Cerebellar nuclear complex (tissue), 1 donor: ENCODE measurements around the gene VPS26B.
"Not testable (repeated sequence)": the region's sequence is repeated elsewhere in the genome, so short reads cannot be mapped to it uniquely, and the experiment has no call there.

ENCODE experiments used
- DNase-seq, 2 experiments: peaks; one replicate each; lab custom pipeline; 2025; lab: John Stamatoyannopoulos, UW

VPS26B gene

GRCh38 chr11:134281635-134282034 lies 57.2 kb downstream of the VPS26B start:
- DNase-seq = not testable (repeated sequence)

DNA sequence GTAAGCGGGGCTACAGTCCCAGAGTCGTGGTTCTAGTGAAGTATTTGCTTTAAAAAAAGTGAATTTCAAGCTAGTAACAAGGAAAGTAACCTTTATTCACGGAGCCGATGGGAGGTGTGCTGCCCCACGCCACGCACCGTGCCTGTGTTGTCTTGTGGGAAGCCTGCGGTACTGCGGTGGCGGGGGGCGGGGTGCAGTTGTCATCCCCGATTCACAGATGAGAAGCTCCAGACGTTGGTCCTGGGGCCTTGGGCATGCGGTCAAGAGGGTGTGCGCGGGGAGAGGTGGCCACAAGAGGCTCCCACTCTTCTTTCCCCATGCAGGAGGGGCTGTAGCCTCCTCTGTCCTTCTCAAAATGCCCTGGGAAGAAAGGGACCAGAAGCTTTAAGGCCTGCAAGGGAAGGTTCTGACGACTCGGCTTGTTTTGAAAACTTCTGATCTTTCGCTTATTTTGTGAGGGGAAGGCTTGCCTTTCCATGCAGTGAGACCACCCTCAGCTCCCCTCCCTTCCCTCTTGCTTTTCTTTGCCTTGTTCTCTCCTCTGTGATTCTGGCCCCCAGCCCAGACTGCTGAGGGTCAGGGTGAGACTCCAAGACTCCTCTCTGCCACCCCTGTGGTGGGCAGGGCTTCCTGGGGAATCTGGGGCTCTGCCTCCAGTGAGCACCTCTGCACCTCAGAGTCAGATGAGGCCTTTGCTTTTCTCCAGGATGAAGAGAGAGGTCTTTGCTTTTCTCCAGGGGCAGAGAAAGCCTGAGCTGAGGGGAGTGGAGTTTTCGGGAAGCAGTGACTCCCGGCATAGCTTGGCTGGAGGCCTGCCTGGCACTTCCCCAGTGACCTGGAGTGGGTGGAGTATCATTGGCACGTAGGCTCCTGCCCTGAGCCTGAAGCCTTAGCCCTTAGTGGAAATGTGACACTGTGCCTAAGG lies 57.9 kb downstream of the VPS26B start:
- DNase-seq = no peak

DNA sequence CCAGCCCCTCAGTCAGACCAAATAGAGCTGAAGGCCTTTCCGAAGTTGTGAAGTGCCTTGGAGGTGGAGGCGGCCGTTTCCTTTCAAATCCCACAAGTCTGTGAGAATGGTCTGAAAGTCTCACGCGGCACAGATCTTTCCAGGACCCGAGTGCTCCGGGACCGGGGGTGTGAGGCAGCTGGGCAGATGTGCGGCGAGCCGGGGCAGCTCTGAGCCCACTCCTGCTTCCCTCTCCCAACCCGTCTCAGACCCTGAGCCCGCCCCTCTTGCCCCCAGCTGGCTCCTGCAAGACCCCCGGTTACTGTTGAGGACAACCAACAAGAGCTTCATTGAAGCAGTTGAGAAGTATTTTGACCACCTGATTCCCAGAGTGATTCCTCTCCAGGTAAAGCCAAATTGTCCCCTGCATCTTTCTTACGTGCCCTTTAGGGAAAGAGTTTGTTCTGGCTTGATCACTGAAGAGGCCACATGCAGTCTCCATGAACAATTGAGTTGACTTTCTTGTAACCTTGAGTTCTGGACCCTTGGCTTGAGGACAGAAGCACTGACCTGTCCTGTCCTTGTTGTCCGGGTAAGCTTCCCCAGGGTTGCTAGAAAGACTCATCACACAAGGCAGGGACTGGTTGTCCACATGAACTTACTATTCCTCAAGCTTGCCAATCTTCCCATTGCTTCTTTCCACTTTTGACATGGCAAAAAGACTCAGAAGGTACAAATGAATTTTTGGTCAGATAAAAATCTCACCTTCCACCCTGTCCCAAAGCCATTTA lies 59.2 kb downstream of the VPS26B start:
- no peak for DNase-seq

DNA sequence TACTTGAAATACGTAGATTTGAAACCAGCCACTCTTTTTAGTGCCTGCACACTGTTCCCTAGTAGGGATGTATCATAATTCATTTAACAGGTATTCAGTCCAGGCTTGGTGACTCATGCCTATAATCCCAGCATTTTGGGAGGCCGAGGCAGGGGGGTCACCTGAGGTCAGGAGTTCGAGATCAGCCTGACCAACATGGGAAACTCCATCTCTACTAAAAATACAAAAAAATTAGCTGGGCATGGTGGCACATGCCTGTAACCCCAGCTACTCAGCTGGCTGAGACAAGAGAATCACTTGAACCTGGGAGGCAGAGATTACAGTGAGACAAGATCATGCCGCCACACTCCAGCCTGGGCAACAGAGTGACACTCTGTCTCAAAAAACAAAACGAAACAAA lies 59.9 kb downstream of the VPS26B start:
- DNase-seq = not testable (repeated sequence)

DNA sequence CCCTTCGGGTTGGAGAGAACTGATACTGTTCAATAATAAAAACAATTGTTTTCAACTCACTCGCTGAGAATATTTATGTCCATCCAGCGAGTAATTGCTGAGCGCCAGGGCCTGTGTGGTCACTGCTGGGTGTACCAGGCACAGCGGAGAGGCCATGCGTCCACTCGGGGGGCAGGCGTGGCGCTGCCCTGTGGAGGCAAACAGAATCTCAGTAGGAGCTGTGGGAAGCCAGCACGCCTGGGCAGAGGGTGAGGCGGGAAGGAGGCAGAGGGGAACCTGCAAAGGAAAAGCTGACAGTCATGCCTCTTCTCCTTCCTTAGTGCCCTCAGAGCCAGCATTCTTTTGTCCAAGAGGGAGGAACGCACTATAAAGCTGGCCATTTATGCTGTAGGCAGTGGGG lies 63.1 kb downstream of the VPS26B start:
- no peak for DNase-seq

DNA sequence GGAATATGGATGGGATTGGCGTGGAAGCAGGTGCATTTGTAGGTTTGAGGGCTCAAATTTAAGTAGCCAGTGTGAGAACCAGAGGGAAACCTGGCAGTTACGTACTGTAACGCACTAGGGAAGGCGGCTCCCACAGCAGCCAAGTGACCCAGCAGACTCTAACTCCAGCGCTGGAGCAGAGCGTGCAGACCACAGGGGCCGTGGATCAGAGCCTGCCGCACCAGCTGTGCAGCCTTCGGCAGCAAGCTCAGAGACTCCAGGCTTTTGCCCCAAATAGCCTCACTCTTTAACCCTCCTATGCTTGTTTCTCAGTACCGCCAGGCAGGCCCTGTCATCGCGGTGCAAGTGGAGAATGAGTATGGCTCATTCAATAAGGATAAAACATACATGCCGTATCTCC lies 64.0 kb downstream of the VPS26B start:
- DNase-seq = no peak

- DNase-seq = no peak
Measured at GRCh38 chr11:134289167-134289566, 64.7 kb downstream of the VPS26B start.

DNA sequence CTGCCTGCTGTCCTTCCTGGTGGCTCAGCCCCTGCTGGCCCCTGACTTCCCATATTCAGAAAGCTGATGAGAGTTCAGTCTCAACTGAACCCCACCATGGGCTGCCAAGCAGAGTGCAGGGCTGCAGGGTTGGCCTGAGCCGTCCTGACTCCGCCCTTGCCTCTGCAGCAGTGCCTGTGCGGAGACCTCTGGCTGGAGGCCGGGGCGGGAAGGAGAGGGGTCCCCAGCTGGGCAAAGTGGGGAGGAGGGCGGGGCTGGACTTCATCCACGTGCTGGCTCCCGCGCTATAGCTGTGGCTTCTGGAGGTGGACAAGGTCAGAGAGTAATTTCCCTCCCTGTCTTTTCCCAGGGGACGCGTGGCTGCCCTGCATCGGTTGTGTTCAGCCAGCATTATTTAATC lies 65.3 kb downstream of the VPS26B start:
- no peak for DNase-seq

DNA sequence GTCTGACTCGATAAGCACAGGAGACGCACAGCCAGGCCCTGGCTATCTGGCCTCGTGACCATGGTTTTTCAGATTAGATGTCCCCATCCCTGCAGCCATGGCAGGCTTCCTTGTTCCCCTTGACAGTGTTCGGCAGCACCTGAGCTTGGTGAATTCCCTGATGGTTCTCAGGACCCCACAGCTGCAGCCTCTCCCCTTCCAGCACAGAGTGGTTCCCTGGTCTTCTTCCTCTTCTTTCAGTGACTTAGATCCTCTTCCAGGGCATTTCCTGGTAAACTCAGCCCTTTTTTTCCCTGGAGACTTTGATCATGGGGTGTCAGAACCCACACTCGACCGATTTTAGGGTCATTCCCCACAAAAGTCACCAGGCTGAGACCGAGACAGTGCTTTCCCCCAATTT lies 66.2 kb downstream of the VPS26B start:
- no peak for DNase-seq

- DNase-seq = no peak
Measured at GRCh38 chr11:134291196-134291595, 66.7 kb downstream of the VPS26B start.

DNA sequence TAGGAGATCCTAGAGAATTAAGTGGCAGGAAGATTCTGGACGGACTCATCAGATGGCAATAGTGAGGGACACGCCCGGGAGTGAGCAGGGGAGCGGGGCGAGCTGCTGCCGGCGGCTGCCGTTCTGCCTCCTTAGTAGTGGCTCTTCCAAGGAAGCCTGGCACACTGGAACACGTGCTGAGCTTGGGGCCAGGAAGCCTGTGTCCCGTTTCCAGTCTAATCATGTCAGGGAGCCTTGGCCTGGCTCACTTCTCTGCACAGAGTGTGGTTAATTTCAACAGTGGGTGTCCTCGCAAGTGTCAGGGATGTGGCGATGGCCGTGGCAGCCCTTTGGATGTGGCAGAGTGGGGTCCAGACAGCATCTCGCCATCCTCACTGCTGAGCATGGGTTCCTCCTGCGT lies 68.2 kb downstream of the VPS26B start:
- DNase-seq = no peak

DNA sequence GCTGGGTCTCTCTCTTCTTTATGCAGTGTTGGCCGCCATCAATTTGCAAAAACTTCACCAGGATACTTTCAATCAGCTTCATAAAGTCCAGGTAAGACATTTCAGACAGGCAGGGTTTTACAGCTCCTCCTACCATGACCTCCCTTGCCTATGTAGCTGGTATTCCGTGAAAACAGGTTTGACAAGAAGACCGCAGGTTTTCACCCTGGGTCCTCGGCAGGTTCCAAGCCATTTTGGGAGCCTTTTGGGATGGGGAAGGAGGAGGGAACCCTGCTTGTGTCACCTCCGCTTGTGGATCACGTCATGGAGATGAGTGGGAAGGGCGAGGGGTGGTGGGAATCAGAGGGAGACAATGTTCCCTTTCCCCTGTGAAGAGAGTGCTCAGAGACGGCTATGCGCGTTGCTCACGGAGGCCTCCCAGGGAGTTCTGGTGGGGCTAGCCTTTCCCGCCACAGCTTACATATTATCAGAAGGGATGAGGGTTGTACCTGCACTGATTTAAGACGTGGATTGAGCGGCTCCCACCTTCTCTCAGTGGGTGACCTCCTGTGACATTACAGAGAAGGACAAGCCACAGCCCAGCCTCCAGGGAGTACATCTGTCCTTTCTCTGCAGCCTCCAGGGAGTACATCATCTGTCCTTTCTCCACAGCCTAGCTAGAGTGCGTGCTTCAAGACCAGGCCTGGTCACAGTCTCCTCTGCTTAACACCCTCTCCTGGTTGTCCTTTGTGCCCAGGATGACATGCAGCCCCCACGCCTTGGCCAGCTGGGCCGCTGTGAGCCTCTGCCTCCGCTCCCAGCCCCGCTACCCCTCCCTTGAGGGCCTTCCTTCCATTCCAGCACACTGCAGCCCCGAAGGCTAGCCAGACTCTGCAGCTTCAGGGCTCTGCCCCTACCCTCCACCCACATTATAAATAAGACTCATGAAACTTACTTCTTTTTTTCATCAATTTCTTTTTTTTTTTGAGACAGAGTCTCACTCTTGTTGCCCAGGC lies 68.9 kb downstream of the VPS26B start:
- no peak for DNase-seq

DNA sequence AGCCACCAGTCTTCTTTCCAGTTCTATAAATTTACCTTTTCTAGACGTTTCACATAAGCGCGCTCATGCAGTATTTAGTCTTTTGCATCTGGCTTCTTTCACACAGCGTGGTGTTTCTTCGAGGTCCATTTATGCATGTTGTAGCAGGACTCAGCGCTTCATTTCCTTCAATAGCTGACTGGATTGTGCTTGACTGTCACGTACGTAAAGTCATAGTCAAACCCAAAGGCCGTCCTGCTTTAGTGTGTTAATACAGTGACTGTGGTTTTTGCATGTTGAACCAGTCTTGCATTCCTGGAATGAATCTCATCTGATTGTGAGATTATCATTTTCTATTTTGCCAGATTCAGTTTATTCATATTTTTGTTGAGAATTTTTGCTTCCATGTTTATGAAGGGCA lies 70.2 kb downstream of the VPS26B start:
- DNase-seq = no peak
